ENCODE results near the gene GABRR2.
A peak's percentile ranks its signal among the peaks of the same experiment; 100 is the strongest.

The GABRR2 gene

GRCh38 chr6:89355511-89356194 lies 40.6 kb upstream of the GABRR2 start:
- no peak overlapping the region for H3K4me3 ChIP-seq (ENCODE audit: low read length)
- DNase-seq (ENCODE audit: low read depth): no peak
- TF ChIP-seq CTCF (conservative IDR thresholded peaks at IDR 0.05; ENCODE audit: low read length): no peak

- TF ChIP-seq CTCF (conservative IDR thresholded peaks at IDR 0.05; ENCODE audit: low read length): no peak
- DNase-seq (ENCODE audit: low read depth): no peak
- H3K4me3 ChIP-seq (ENCODE audit: low read length): no peak overlapping the region
Observed at GRCh38 chr6:89353702-89354392, 38.7 kb upstream of the GABRR2 start.

GRCh38 chr6:89353118-89353556 lies 38.0 kb upstream of the GABRR2 start:
- no peak for TF ChIP-seq CTCF (conservative IDR thresholded peaks at IDR 0.05; ENCODE audit: low read length)
- no peak for DNase-seq (ENCODE audit: low read depth)
- H3K4me3 ChIP-seq (ENCODE audit: low read length): peak overlapping the region; percentile 89

GRCh38 chr6:89352278-89353117 lies 37.4 kb upstream of the GABRR2 start, which contains the start of gene UBE2J1:
TSS of gene UBE2J1 (minus strand) at chr6:89352722. CDS start at chr6:89352569, 153 bp downstream.
- peak; percentile 97 for DNase-seq (ENCODE audit: low read depth)
- peak within 1 kb of the TSS; percentile 89 for H3K4me3 ChIP-seq (ENCODE audit: low read length)
- TF ChIP-seq CTCF (conservative IDR thresholded peaks at IDR 0.05; ENCODE audit: low read length): no peak

- peak overlapping the region; percentile 89 for H3K4me3 ChIP-seq (ENCODE audit: low read length)
- no peak for TF ChIP-seq CTCF (conservative IDR thresholded peaks at IDR 0.05; ENCODE audit: low read length)
- no peak for DNase-seq (ENCODE audit: low read depth)
Observed at GRCh38 chr6:89351671-89352277, 36.7 kb upstream of the GABRR2 start.

GRCh38 chr6:89350281-89350966 lies 35.3 kb upstream of the GABRR2 start:
- TF ChIP-seq CTCF (conservative IDR thresholded peaks at IDR 0.05; ENCODE audit: low read length): no peak
- peak; percentile 55 for DNase-seq (ENCODE audit: low read depth)
- H3K4me3 ChIP-seq (ENCODE audit: low read length): peak overlapping the region; percentile 26
